ENCODE measurements around the gene ECSCR.

GRCh38 chr5:139404484-139404840, 58.1 kb downstream of the ECSCR start:
- no peak for TF ChIP-seq EZH2 (IDR thresholded peaks at IDR 0.05; ENCODE audit: borderline replicate concordance, control insufficient read depth, low read depth, low read length)
- TF ChIP-seq, protein P1, sequence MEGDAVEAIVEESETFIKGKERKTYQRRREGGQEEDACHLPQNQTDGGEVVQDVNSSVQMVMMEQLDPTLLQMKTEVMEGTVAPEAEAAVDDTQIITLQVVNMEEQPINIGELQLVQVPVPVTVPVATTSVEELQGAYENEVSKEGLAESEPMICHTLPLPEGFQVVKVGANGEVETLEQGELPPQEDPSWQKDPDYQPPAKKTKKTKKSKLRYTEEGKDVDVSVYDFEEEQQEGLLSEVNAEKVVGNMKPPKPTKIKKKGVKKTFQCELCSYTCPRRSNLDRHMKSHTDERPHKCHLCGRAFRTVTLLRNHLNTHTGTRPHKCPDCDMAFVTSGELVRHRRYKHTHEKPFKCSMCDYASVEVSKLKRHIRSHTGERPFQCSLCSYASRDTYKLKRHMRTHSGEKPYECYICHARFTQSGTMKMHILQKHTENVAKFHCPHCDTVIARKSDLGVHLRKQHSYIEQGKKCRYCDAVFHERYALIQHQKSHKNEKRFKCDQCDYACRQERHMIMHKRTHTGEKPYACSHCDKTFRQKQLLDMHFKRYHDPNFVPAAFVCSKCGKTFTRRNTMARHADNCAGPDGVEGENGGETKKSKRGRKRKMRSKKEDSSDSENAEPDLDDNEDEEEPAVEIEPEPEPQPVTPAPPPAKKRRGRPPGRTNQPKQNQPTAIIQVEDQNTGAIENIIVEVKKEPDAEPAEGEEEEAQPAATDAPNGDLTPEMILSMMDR (IDR thresholded peaks at IDR 0.05 in 2 of 3, conservative IDR thresholded peaks at IDR 0.05 in 1 of 3; ENCODE audit: control insufficient read depth in 2 of 3, extremely low read depth in 1 of 3, insufficient read depth in 1 of 3, low read depth in 3 of 3, low read length in 3 of 3): no peak
- TF ChIP-seq, protein P2, sequence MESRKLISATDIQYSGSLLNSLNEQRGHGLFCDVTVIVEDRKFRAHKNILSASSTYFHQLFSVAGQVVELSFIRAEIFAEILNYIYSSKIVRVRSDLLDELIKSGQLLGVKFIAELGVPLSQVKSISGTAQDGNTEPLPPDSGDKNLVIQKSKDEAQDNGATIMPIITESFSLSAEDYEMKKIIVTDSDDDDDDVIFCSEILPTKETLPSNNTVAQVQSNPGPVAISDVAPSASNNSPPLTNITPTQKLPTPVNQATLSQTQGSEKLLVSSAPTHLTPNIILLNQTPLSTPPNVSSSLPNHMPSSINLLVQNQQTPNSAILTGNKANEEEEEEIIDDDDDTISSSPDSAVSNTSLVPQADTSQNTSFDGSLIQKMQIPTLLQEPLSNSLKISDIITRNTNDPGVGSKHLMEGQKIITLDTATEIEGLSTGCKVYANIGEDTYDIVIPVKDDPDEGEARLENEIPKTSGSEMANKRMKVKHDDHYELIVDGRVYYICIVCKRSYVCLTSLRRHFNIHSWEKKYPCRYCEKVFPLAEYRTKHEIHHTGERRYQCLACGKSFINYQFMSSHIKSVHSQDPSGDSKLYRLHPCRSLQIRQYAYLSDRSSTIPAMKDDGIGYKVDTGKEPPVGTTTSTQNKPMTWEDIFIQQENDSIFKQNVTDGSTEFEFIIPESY (IDR thresholded peaks at IDR 0.05): no peak
- TF ChIP-seq POLR2A (IDR thresholded peaks at IDR 0.05; ENCODE audit: low read depth, low read length): no peak
- TF ChIP-seq BHLHE40 (IDR thresholded peaks at IDR 0.05; ENCODE audit: borderline replicate concordance in 1 of 2, low read depth in 2 of 2, low read length in 1 of 2): no peak
- TF ChIP-seq, protein P3, sequence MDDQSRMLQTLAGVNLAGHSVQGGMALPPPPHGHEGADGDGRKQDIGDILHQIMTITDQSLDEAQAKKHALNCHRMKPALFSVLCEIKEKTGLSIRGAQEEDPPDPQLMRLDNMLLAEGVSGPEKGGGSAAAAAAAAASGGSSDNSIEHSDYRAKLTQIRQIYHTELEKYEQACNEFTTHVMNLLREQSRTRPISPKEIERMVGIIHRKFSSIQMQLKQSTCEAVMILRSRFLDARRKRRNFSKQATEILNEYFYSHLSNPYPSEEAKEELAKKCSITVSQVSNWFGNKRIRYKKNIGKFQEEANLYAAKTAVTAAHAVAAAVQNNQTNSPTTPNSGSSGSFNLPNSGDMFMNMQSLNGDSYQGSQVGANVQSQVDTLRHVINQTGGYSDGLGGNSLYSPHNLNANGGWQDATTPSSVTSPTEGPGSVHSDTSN (IDR thresholded peaks at IDR 0.05; ENCODE audit: insufficient replicate concordance, low read depth, low read length): no peak
- TF ChIP-seq YY1 (IDR thresholded peaks at IDR 0.05; ENCODE audit: low read depth, low read length): no peak
- no peak for TF ChIP-seq SP1 (IDR thresholded peaks at IDR 0.05; ENCODE audit: low read depth, low read length)
- TF ChIP-seq RBBP5 (conservative IDR thresholded peaks at IDR 0.05): no peak
- no peak for TF ChIP-seq FOXK2 (IDR thresholded peaks at IDR 0.05)
- TF ChIP-seq MAX (IDR thresholded peaks at IDR 0.05; ENCODE audit: low read depth, low read length): no peak
- no peak for TF ChIP-seq ASH2L (IDR thresholded peaks at IDR 0.05; ENCODE audit: borderline replicate concordance, low read depth)
- no peak for TF ChIP-seq STAT3 (IDR thresholded peaks at IDR 0.05; ENCODE audit: low read depth, low read length)
- no peak for TF ChIP-seq MYC (IDR thresholded peaks at IDR 0.05; ENCODE audit: insufficient read depth, insufficient read length, insufficient replicate concordance, low read length, severe bottlenecking)

Data from GM12878 (cell line).